GM12878 (cell line): Measurements from ENCODE around the gene BAZ2B. TPM values are rescaled to one million over a fixed set of nuclear protein-coding genes. Genes with fewer than 3 reads are reported as not detected.

Experiments used
- ATAC-seq: fragments of 200-7000 bp; cut with Tn5 transposase; 3 replicates; pipeline ENCODE4 v1.9.1; 2020; ENCODE audit warnings: mild to moderate bottlenecking, moderate library complexity
- BruUV-seq: library from RNA; stranded (reverse); fragments of 400-500 nt; replicated peaks from 2 replicates; lab custom pipeline; 2021; lab: Mats Ljungman, UMichigan
- CTCF ChIA-PET: fragments of 300-600 bp; sonication (Branson Sonifier 250); formaldehyde crosslinking; extraction: SDS; loops from one replicate; lab custom pipeline; 2021; ENCODE audit warnings: inconsistent platforms; lab: Yijun Ruan, JAX
- POLR2A ChIA-PET: fragments of 350-600 bp; formaldehyde crosslinking; extraction: SDS; loops from one replicate; lab custom pipeline; 2021; ENCODE audit warnings: inconsistent platforms; lab: Charles Lee
- RAD21 ChIA-PET: fragments of 300-600 bp; sonication (Branson Sonifier 250); formaldehyde crosslinking; loops from one replicate; lab custom pipeline; 2023; ENCODE audit warnings: antibody characterized with exemption; ENCODE audit not compliant: unreplicated experiment; lab: Charles Lee
- SMC1A ChIA-PET: fragments of 300-600 bp; sonication (Branson Sonifier 250); formaldehyde crosslinking; loops from one replicate; lab custom pipeline; 2023; ENCODE audit not compliant: unreplicated experiment, uncharacterized antibody; lab: Charles Lee
- DNase-seq: peaks from one replicate; pipeline ENCODE4 v3.0.0-alpha.2; 2011; ENCODE audit warnings: low read depth, low spot score
- FAIRE-seq: peaks from 3 replicates; lab custom pipeline; 2011; peaks lifted over from hg19 to GRCh38; lab: Jason Lieb, UNC
- H2AFZ ChIP-seq: 2 replicates; pipeline ENCODE4 v1.6.0; 2011; ENCODE audit warnings: low read depth, low read length, control low read depth; ENCODE audit not compliant: control insufficient read depth
- H3K27ac ChIP-seq: 2 replicates; pipeline ENCODE4 v1.5.1; 2011; ENCODE audit warnings: control low read depth; ENCODE audit not compliant: control insufficient read depth, insufficient read depth
- H3K27me3 ChIP-seq, 2 experiments: replicated peaks in 1 of 2; 2 replicates each; pipeline versions ENCODE4 v1.6.0 to v1.6.1; 2011; ENCODE audit warnings: low read length in 1 of 2; ENCODE audit not compliant: control insufficient read depth in 2 of 2, insufficient read depth in 2 of 2
- H3K36me3 ChIP-seq, 2 experiments: 2 replicates each; pipeline ENCODE4 v1.5.1; 2011; ENCODE audit warnings: low read length in 1 of 2; ENCODE audit not compliant: control insufficient read depth in 2 of 2, insufficient read depth in 2 of 2
- H3K4me1 ChIP-seq: 2 replicates; pipeline ENCODE4 v1.6.1; 2011; ENCODE audit warnings: mild to moderate bottlenecking, low read length, moderate library complexity, mixed read lengths; ENCODE audit not compliant: control insufficient read depth, insufficient read depth
- H3K4me2 ChIP-seq: 2 replicates; pipeline ENCODE4 v1.6.0; 2011; ENCODE audit warnings: control low read depth; ENCODE audit not compliant: control insufficient read depth, insufficient read depth
- H3K4me3 ChIP-seq: fragments of 200-600 bp; sonication (generic); 2 replicates; pipeline ENCODE4 v1.5.1; 2016
- H3K79me2 ChIP-seq: 2 replicates; pipeline ENCODE4 v1.6.0; 2011; ENCODE audit warnings: low read length; ENCODE audit not compliant: control insufficient read depth, insufficient read depth
- H3K9ac ChIP-seq: 2 replicates; pipeline ENCODE4 v1.8.0; 2011; ENCODE audit warnings: low read length, control low read depth, mixed read lengths; ENCODE audit not compliant: control insufficient read depth, insufficient read depth
- H3K9me3 ChIP-seq: replicated peaks from 3 replicates; pipeline ENCODE4 v1.5.1; 2011; ENCODE audit warnings: mild to moderate bottlenecking, low read length; ENCODE audit not compliant: control insufficient read depth, insufficient read depth
- H4K20me1 ChIP-seq: 2 replicates; pipeline ENCODE4 v1.6.0; 2011; ENCODE audit not compliant: control insufficient read depth, insufficient read depth
- BHLHE40 ChIP-seq, 2 experiments: fragments of 450-650 bp in 1 of 2; IDR thresholded peaks; 2 replicates each; pipeline ENCODE4 v1.6.1; 2011 to 2017; ENCODE audit warnings: low read depth in 2 of 2, borderline replicate concordance in 1 of 2, improper control_type of control experiment in 1 of 2, low read length in 1 of 2, mild to moderate bottlenecking in 1 of 2
- CHD1 ChIP-seq: IDR thresholded peaks from 2 replicates; pipeline ENCODE4 v1.6.1; 2012; ENCODE audit warnings: low read depth, low read length, improper control_type of control experiment
- E2F4 ChIP-seq: IDR thresholded peaks from 2 replicates; pipeline ENCODE4 v1.6.1; 2012; ENCODE audit warnings: low read depth, low read length, improper control_type of control experiment
- EED ChIP-seq: sonication (generic); IDR thresholded peaks from 2 replicates; pipeline ENCODE4 v1.6.1; 2016; ENCODE audit warnings: antibody characterized with exemption, low read depth
- ELK1 ChIP-seq: IDR thresholded peaks from 2 replicates; pipeline ENCODE4 v1.6.1; 2012; ENCODE audit warnings: low read depth, low read length, improper control_type of control experiment
- GATAD2B ChIP-seq: fragments of 450-650 bp; conservative IDR thresholded peaks from 2 replicates; pipeline ENCODE4 v1.6.1; 2017; ENCODE audit warnings: low read depth, mild to moderate bottlenecking, moderate library complexity
- HDAC6 ChIP-seq: fragments of 200-600 bp; sonication (generic); IDR thresholded peaks from one replicate; pipeline ENCODE4 v1.8.0; 2017; ENCODE audit warnings: antibody characterized with exemption; ENCODE audit not compliant: unreplicated experiment
- JUNB ChIP-seq: IDR thresholded peaks from 2 replicates; pipeline ENCODE4 v1.6.1; 2016; ENCODE audit warnings: antibody characterized with exemption, mild to moderate bottlenecking
- SKIL ChIP-seq: fragments of 450-650 bp; IDR thresholded peaks from 2 replicates; pipeline ENCODE4 v1.6.1; 2017; ENCODE audit warnings: mild to moderate bottlenecking, low read depth, inconsistent platforms; ENCODE audit not compliant: poor library complexity, severe bottlenecking
- SMAD5 ChIP-seq: IDR thresholded peaks from 2 replicates; pipeline ENCODE4 v1.6.1; 2016; ENCODE audit warnings: antibody characterized with exemption, low read depth
- ZBED1 ChIP-seq: IDR thresholded peaks from 2 replicates; pipeline ENCODE4 v1.6.1; 2016; ENCODE audit warnings: borderline replicate concordance
- WGBS: methylation state at CpG from one replicate; pipeline ENCODE4 v1.1.6; 2016; ENCODE audit warnings: low lambda C conversion rate; ENCODE audit not compliant: insufficient replicate concordance, insufficient coverage; ENCODE audit errors: missing lambda C conversion rate; 5-methylcytosine and 5-hydroxymethylcytosine counted together
- in situ Hi-C: fragments of 300-500 bp; cut with MboI; formaldehyde crosslinking; loops from 9 replicates; pipeline ENCODE4 v1.14.3; 2018; ENCODE audit warnings: mixed read lengths
- intact Hi-C: fragments of 100-400 bp; cut with micrococcal nuclease; formaldehyde crosslinking; loops from one replicate; pipeline ENCODE4 v1.14.2; 2022; ENCODE audit not compliant: unreplicated experiment
- polyA plus RNA-seq, 11 experiments: library from polyadenylated mRNA; depleted of rRNA in 4 of 11; unstranded in 6 of 11; stranded (reverse) in 5 of 11; fragments of >200 nt; fragmentation: Nextera tagmentation in 4 of 11; fragmentation: Illumina TruSeq in 1 of 11; extraction: Ambion mirVana in 4 of 11; extraction: Trizol in 1 of 11; gene quantifications; 1 replicate in 1 of 11; 2 replicates in 10 of 11; pipeline versions ENCODE4 v1.2.1 to v1.2.3, GENCODE V29; 2011 to 2016; ENCODE audit warnings: inconsistent platforms in 2 of 11, missing spikeins in 2 of 11, low read depth in 1 of 11
- total RNA-seq, 4 experiments: library from RNA; depleted of rRNA in 3 of 4; stranded (reverse); fragments of >200 nt in 3 of 4; fragmentation: Illumina TruSeq in 1 of 4; extraction: Trizol in 1 of 4; gene quantifications; 2 replicates each; pipeline versions ENCODE4 v1.2.1 to v1.2.3, GENCODE V29; 2013 to 2021

Gene BAZ2B
- total and polyA plus RNA-seq, 10 of the 15 experiments (the other 5 are each of a cell fraction or from before 2014, with no cell fraction given): 8.8 to 49.7 (median 24.7) TPM

GRCh38 chr2:159521272-159521671 lies 95.1 kb downstream of the BAZ2B start:
- Histone ChIP-seq H3K79me2 (no peaks in the 10 kb centered on the region; the same call in 1 of the 2 replicates), H3K27ac (no peak overlapping the region), H3K4me1 (no peaks in the 10 kb centered on the region), H3K4me2 (no peak overlapping the region), H3K9me3 (no peaks in the 10 kb centered on the region), H3K36me3 (no peaks in the 10 kb centered on the region), H2AFZ (no peak overlapping the region), H3K9ac (no peak overlapping the region), H3K27me3 (no peaks in the 10 kb centered on the region), H4K20me1 (no peaks in the 10 kb centered on the region), H3K4me3 (no peak overlapping the region)
- TF ChIP-seq SKIL (no peak), ZBED1 (no peak), CHD1 (no peak), SMAD5 (no peak), E2F4 (no peak), BHLHE40 (IDR thresholded peaks at IDR 0.05; ENCODE audit: borderline replicate concordance in 1 of 2, low read depth in 2 of 2, low read length in 1 of 2) (no peak), HDAC6 (no peak), EED (no peak), GATAD2B (no peak), JUNB (no peak), ELK1 (no peak)
- 39% methylated on average over 2 of the region's 2 CpGs for WGBS
- BruUV-seq: no TSS peak
- in situ Hi-C loops: no loop called here
- intact Hi-C loops: no loop called here
- ATAC-seq (no peak), FAIRE-seq (no peak), DNase-seq (no peak)
- POLR2A ChIA-PET: no interaction called here
- RAD21 ChIA-PET: no interaction called here
- SMC1A ChIA-PET: no interaction called here
- CTCF ChIA-PET: interaction anchor here (1.7 kb wide), 1 partner anchor 16 kb away, joined by 3 read pairs; no protein-coding TSS in a partner anchor
